ENCODE measurements around the gene CDC45. TPM values are rescaled to one million over a fixed set of nuclear protein-coding genes. Genes with fewer than 3 reads are reported as not detected.

CDC45 gene
- polyA plus RNA-seq, 1 donor (not counting 4 experiments of a cell fraction or from before 2014, with no cell fraction given), result 22.7 TPM

- H3K9me1 ChIP-seq (ENCODE audit: control insufficient read depth, extremely low read depth, insufficient read depth, low read length), result no peaks in the 10 kb centered on the region
- no peaks in the 10 kb centered on the region for H3K79me2 ChIP-seq (ENCODE audit: control insufficient read depth, insufficient read depth, low read length)
- TF ChIP-seq, protein P1, sequence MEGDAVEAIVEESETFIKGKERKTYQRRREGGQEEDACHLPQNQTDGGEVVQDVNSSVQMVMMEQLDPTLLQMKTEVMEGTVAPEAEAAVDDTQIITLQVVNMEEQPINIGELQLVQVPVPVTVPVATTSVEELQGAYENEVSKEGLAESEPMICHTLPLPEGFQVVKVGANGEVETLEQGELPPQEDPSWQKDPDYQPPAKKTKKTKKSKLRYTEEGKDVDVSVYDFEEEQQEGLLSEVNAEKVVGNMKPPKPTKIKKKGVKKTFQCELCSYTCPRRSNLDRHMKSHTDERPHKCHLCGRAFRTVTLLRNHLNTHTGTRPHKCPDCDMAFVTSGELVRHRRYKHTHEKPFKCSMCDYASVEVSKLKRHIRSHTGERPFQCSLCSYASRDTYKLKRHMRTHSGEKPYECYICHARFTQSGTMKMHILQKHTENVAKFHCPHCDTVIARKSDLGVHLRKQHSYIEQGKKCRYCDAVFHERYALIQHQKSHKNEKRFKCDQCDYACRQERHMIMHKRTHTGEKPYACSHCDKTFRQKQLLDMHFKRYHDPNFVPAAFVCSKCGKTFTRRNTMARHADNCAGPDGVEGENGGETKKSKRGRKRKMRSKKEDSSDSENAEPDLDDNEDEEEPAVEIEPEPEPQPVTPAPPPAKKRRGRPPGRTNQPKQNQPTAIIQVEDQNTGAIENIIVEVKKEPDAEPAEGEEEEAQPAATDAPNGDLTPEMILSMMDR (optimal IDR thresholded peaks at IDR 0.05 in 1 of 3, IDR thresholded peaks at IDR 0.05 in 1 of 3, conservative IDR thresholded peaks at IDR 0.05 in 1 of 3; ENCODE audit: extremely low read depth in 1 of 3, insufficient read depth in 2 of 3, low read length in 3 of 3), result no peak
- TF ChIP-seq EZH2 (IDR thresholded peaks at IDR 0.05; ENCODE audit: low read length), result no peak
- no peaks in the 10 kb centered on the region for H3K36me3 ChIP-seq (ENCODE audit: control insufficient read depth in 2 of 2, extremely low read depth in 1 of 2, insufficient read depth in 2 of 2, low read length in 2 of 2)
- FAIRE-seq (no peak), DNase-seq (ENCODE audit: low read depth, low spot score) (no peak)
- peaks cover 7% of the 10 kb centered on the region for H3K27me3 ChIP-seq (ENCODE audit: control insufficient read depth, extremely low read depth, insufficient read depth, low read length)
- H3K4me1 ChIP-seq (ENCODE audit: control insufficient read depth, extremely low read depth, insufficient read depth, low read length), result no peaks in the 10 kb centered on the region
- H3K9me3 ChIP-seq (ENCODE audit: control insufficient read depth, low read depth, low read length), result no peaks in the 10 kb centered on the region
- no peak overlapping the region for H3K4me2 ChIP-seq (ENCODE audit: control insufficient read depth, extremely low read depth, insufficient read depth, low read depth, low read length)
- H3K9ac ChIP-seq (ENCODE audit: control insufficient read depth, extremely low read depth, insufficient read depth, low read length), result no peak overlapping the region
- H2AFZ ChIP-seq (ENCODE audit: control insufficient read depth, low read length), result no peak overlapping the region
- H3K27ac ChIP-seq (ENCODE audit: control insufficient read depth, insufficient read depth, low read length), result no peak overlapping the region
- dilution Hi-C loops (cut with MboI; ENCODE audit: extremely low pct_ligation_motif_present, low sequenced_read_pairs), result no loop called here
- H3K4me3 ChIP-seq (ENCODE audit: control insufficient read depth in 2 of 3, extremely low read depth in 1 of 3, insufficient read depth in 2 of 3, low read depth in 1 of 3, low read length in 3 of 3), result no peak overlapping the region
- H4K20me1 ChIP-seq (ENCODE audit: control insufficient read depth, extremely low read depth, insufficient read depth, low read length), result no peaks in the 10 kb centered on the region
Observed at GRCh38 chr22:19533049-19533626, 53.4 kb downstream of the CDC45 start.

DNA sequence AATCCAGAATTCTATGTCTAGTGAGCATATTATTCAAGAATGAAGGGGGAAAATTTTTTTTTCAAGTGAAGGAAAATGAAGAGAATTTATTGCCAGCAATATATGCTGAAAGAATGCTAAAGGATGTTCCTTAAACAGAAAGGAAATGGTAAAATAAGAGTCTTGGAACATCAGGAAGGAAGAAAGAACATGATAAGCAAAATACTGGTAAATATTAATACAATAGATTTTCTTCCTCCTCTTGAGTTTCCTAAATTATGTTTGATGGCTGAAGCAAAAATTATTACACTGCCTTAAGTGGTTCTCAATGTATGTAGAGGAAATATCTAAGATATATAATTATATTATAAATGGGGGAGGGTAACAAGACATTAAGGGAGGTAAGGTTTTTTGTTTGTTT, 54.1 kb downstream of the CDC45 start:
- H3K4me1 ChIP-seq (ENCODE audit: control insufficient read depth, extremely low read depth, insufficient read depth, low read length), result no peaks in the 10 kb centered on the region
- no peak for FAIRE-seq
- no peak overlapping the region for H3K4me3 ChIP-seq (ENCODE audit: control insufficient read depth in 2 of 3, extremely low read depth in 1 of 3, insufficient read depth in 2 of 3, low read depth in 1 of 3, low read length in 3 of 3)
- no peaks in the 10 kb centered on the region for H3K79me2 ChIP-seq (ENCODE audit: control insufficient read depth, insufficient read depth, low read length)
- no peaks in the 10 kb centered on the region for H3K9me1 ChIP-seq (ENCODE audit: control insufficient read depth, extremely low read depth, insufficient read depth, low read length)
- no peak for TF ChIP-seq EZH2 (IDR thresholded peaks at IDR 0.05; ENCODE audit: low read length)
- TF ChIP-seq, protein P1 (optimal IDR thresholded peaks at IDR 0.05 in 1 of 3, IDR thresholded peaks at IDR 0.05 in 1 of 3, conservative IDR thresholded peaks at IDR 0.05 in 1 of 3; ENCODE audit: extremely low read depth in 1 of 3, insufficient read depth in 2 of 3, low read length in 3 of 3), result no peak
- no peak overlapping the region for H3K27ac ChIP-seq (ENCODE audit: control insufficient read depth, insufficient read depth, low read length)
- H3K4me2 ChIP-seq (ENCODE audit: control insufficient read depth, extremely low read depth, insufficient read depth, low read depth, low read length), result no peak overlapping the region
- dilution Hi-C loops (cut with MboI; ENCODE audit: extremely low pct_ligation_motif_present, low sequenced_read_pairs), result no loop called here
- no peak overlapping the region for H3K9ac ChIP-seq (ENCODE audit: control insufficient read depth, extremely low read depth, insufficient read depth, low read length)
- no peaks in the 10 kb centered on the region for H3K36me3 ChIP-seq (ENCODE audit: control insufficient read depth in 2 of 2, extremely low read depth in 1 of 2, insufficient read depth in 2 of 2, low read length in 2 of 2)
- no peak overlapping the region for H2AFZ ChIP-seq (ENCODE audit: control insufficient read depth, low read length)
- H3K27me3 ChIP-seq (ENCODE audit: control insufficient read depth, extremely low read depth, insufficient read depth, low read length), result peaks cover 7% of the 10 kb centered on the region
- no peaks in the 10 kb centered on the region for H3K9me3 ChIP-seq (ENCODE audit: control insufficient read depth, low read depth, low read length)
- no peak for DNase-seq (ENCODE audit: low read depth, low spot score)
- no peaks in the 10 kb centered on the region for H4K20me1 ChIP-seq (ENCODE audit: control insufficient read depth, extremely low read depth, insufficient read depth, low read length)
